OCI-LY7 (cell line): ENCODE data around the gene SPIN2A. TPM values are rescaled to one million over a fixed set of nuclear protein-coding genes. Genes with fewer than 3 reads are reported as not detected.

ENCODE experiments used
- BruUV-seq: library from RNA; stranded (reverse); fragments of 400-500 nt; replicated peaks from 2 replicates; lab custom pipeline; 2021; lab: Mats Ljungman, UMichigan
- CTCF ChIA-PET: fragments of 300-600 bp; sonication (Branson Sonifier 250); formaldehyde crosslinking; loops from one replicate; lab custom pipeline; 2022; ENCODE audit warnings: antibody characterized with exemption; ENCODE audit not compliant: unreplicated experiment; lab: Charles Lee
- POLR2A ChIA-PET: fragments of 300-600 bp; sonication (Branson Sonifier 250); formaldehyde crosslinking; loops from one replicate; lab custom pipeline; 2022; ENCODE audit warnings: antibody characterized with exemption; lab: Charles Lee
- DNase-seq: peaks from one replicate; pipeline ENCODE4 v3.0.0-alpha.2; 2015; ENCODE audit warnings: low spot score
- H2AFZ ChIP-seq: fragments of 200-600 bp; sonication (generic), shearing (Covaris generic); 2 replicates; pipeline ENCODE4 v1.6.1; 2014; ENCODE audit warnings: mild to moderate bottlenecking, antibody characterized with exemption, low read length, moderate library complexity
- H3K27ac ChIP-seq: fragments of 200-600 bp; sonication (generic); 2 replicates; pipeline ENCODE4 v1.5.1; 2014; ENCODE audit warnings: mixed run types, low read depth, mild to moderate bottlenecking, moderate library complexity, low read length, inconsistent platforms; ENCODE audit not compliant: poor library complexity, severe bottlenecking
- H3K36me3 ChIP-seq: fragments of 200-600 bp; sonication (generic); 2 replicates; pipeline ENCODE4 v1.6.1; 2014; ENCODE audit warnings: mild to moderate bottlenecking, antibody characterized with exemption, low read length, moderate library complexity, mixed read lengths; ENCODE audit not compliant: insufficient read depth
- H3K4me1 ChIP-seq: fragments of 200-600 bp; sonication (generic); 2 replicates; pipeline ENCODE4 v1.5.1; 2014; ENCODE audit warnings: mild to moderate bottlenecking, low read length; ENCODE audit not compliant: insufficient read depth, poor library complexity, severe bottlenecking
- H3K4me2 ChIP-seq: fragments of 200-600 bp; sonication (generic); 2 replicates; pipeline ENCODE4 v1.6.1; 2014; ENCODE audit warnings: mild to moderate bottlenecking, low read length
- H3K4me3 ChIP-seq: fragments of 200-600 bp; sonication (generic); 2 replicates; pipeline ENCODE4 v1.5.1; 2014; ENCODE audit warnings: mild to moderate bottlenecking, low read depth, low read length; ENCODE audit not compliant: poor library complexity, severe bottlenecking
- H3K79me2 ChIP-seq: fragments of 200-600 bp; sonication (generic); 2 replicates; pipeline ENCODE4 v1.6.1; 2016; ENCODE audit warnings: low read depth, mild to moderate bottlenecking, low read length, moderate library complexity, mixed read lengths; ENCODE audit not compliant: insufficient read depth
- H3K9me2 ChIP-seq: fragments of 200-600 bp; sonication (generic); 2 replicates; pipeline ENCODE4 v1.6.1; 2016; ENCODE audit warnings: mild to moderate bottlenecking, low read length, mixed read lengths; ENCODE audit not compliant: insufficient read depth
- H3K9me3 ChIP-seq: fragments of 200-600 bp; sonication (generic); 2 replicates; pipeline ENCODE4 v1.6.1; 2014; ENCODE audit warnings: mild to moderate bottlenecking, mixed run types, low read length, mixed read lengths
- H4K20me1 ChIP-seq: fragments of 200-600 bp; sonication (generic); 2 replicates; pipeline ENCODE4 v1.6.1; 2014; ENCODE audit warnings: mild to moderate bottlenecking, antibody characterized with exemption, low read length, moderate library complexity, mixed read lengths; ENCODE audit not compliant: insufficient read depth
- CTCF ChIP-seq: fragments of 200-600 bp; sonication (generic); conservative IDR thresholded peaks from 2 replicates; pipeline ENCODE4 v1.5.1; 2014; ENCODE audit warnings: mild to moderate bottlenecking, antibody characterized with exemption, low read length, moderate library complexity, mixed read lengths
- EZH2phosphoT487 ChIP-seq: fragments of 200-600 bp; sonication (generic); IDR thresholded peaks from 2 replicates; pipeline ENCODE4 v1.6.1; 2018; ENCODE audit warnings: low read depth, borderline replicate concordance, mild to moderate bottlenecking, mixed run types, antibody characterized with exemption, low read length, moderate library complexity, mixed read lengths
- intact Hi-C: fragments of 100-400 bp; cut with micrococcal nuclease; formaldehyde crosslinking; loops from one replicate; pipeline ENCODE4 v1.10.0; 2022; ENCODE audit not compliant: unreplicated experiment
- total RNA-seq, 2 experiments: library from RNA; depleted of rRNA in 1 of 2; stranded (reverse); fragments of >200 nt in 1 of 2; shearing (Covaris generic) in 1 of 2; gene quantifications; 2 replicates each; pipeline ENCODE4 v1.2.3, GENCODE V29; 2014 to 2022

Gene SPIN2A
- total RNA-seq, 2 experiments from 2014 or later, result 0.41 to 0.57 TPM

GRCh38 chrX:57172544-57172943 lies 35.3 kb upstream of the SPIN2A start:
- BruUV-seq, result no TSS peak
- ChIA-PET POLR2A (no interaction called here), CTCF (no interaction called here)
- Histone ChIP-seq H3K27ac (no peak overlapping the region), H3K9me3 (no peaks in the 10 kb centered on the region), H3K79me2 (no peaks in the 10 kb centered on the region), H3K4me3 (no peak overlapping the region), H3K9me2 (no peaks in the 10 kb centered on the region), H2AFZ (no peak overlapping the region), H3K4me1 (peaks cover under 1% of the 10 kb centered on the region), H4K20me1 (no peaks in the 10 kb centered on the region), H3K4me2 (no peak overlapping the region), H3K36me3 (no peaks in the 10 kb centered on the region)
- intact Hi-C loops, result no loop called here
- no peak for TF ChIP-seq EZH2phosphoT487
- no peak for TF ChIP-seq CTCF
- no peak for DNase-seq

GRCh38 chrX:57156397-57157049 lies 19.3 kb upstream of the SPIN2A start:
- no peaks in the 10 kb centered on the region for H3K4me1 ChIP-seq

More at GRCh38 chrX:57156397-57157049, 19.3 kb upstream of the SPIN2A start:
- peak; percentile 20 for DNase-seq
- no peak overlapping the region for H3K27ac ChIP-seq
- TF ChIP-seq CTCF (peak; percentile 69), EZH2phosphoT487 (no peak)
- no peaks in the 10 kb centered on the region for H3K9me2 ChIP-seq
- intact Hi-C loops, result loop anchor here (2.0 kb wide), 1 partner anchor 298 kb away; no protein-coding TSS in a partner anchor
- CTCF ChIA-PET, result no interaction called here
- H3K4me3 ChIP-seq, result no peak overlapping the region
- H3K79me2 ChIP-seq, result no peaks in the 10 kb centered on the region
- no TSS peak for BruUV-seq
- H3K36me3 ChIP-seq, result no peaks in the 10 kb centered on the region
- POLR2A ChIA-PET, result interaction anchor here (0.6 kb wide), 2 partner anchors 9 to 174 kb away, joined by 3 read pairs; no protein-coding TSS in a partner anchor
- H3K4me2 ChIP-seq, result no peak overlapping the region
- no peaks in the 10 kb centered on the region for H4K20me1 ChIP-seq
- H2AFZ ChIP-seq, result no peak overlapping the region
- H3K9me3 ChIP-seq, result no peaks in the 10 kb centered on the region
